GM12878 (cell line): ENCODE results near the gene TRIM56. TPM values are rescaled to one million over a fixed set of nuclear protein-coding genes. Genes with fewer than 3 reads are reported as not detected.

Experiments used
- ATAC-seq: fragments of 200-7000 bp; cut with Tn5 transposase; 3 replicates; pipeline ENCODE4 v1.9.1; 2020; ENCODE audit warnings: mild to moderate bottlenecking, moderate library complexity
- BruUV-seq: library from RNA; stranded (reverse); fragments of 400-500 nt; replicated peaks from 2 replicates; lab custom pipeline; 2021; lab: Mats Ljungman, UMichigan
- CTCF ChIA-PET: fragments of 300-600 bp; sonication (Branson Sonifier 250); formaldehyde crosslinking; extraction: SDS; loops from one replicate; lab custom pipeline; 2021; ENCODE audit warnings: inconsistent platforms; lab: Yijun Ruan, JAX
- POLR2A ChIA-PET: fragments of 350-600 bp; formaldehyde crosslinking; extraction: SDS; loops from one replicate; lab custom pipeline; 2021; ENCODE audit warnings: inconsistent platforms; lab: Charles Lee
- RAD21 ChIA-PET: fragments of 300-600 bp; sonication (Branson Sonifier 250); formaldehyde crosslinking; loops from one replicate; lab custom pipeline; 2023; ENCODE audit warnings: antibody characterized with exemption; ENCODE audit not compliant: unreplicated experiment; lab: Charles Lee
- SMC1A ChIA-PET: fragments of 300-600 bp; sonication (Branson Sonifier 250); formaldehyde crosslinking; loops from one replicate; lab custom pipeline; 2023; ENCODE audit not compliant: unreplicated experiment, uncharacterized antibody; lab: Charles Lee
- DNase-seq: peaks from one replicate; pipeline ENCODE4 v3.0.0-alpha.2; 2011; ENCODE audit warnings: low read depth, low spot score
- FAIRE-seq: peaks from 3 replicates; lab custom pipeline; 2011; peaks lifted over from hg19 to GRCh38; lab: Jason Lieb, UNC
- H2AFZ ChIP-seq: 2 replicates; pipeline ENCODE4 v1.6.0; 2011; ENCODE audit warnings: low read depth, low read length, control low read depth; ENCODE audit not compliant: control insufficient read depth
- H3K27ac ChIP-seq: 2 replicates; pipeline ENCODE4 v1.5.1; 2011; ENCODE audit warnings: control low read depth; ENCODE audit not compliant: control insufficient read depth, insufficient read depth
- H3K27me3 ChIP-seq, 2 experiments: replicated peaks in 1 of 2; 2 replicates each; pipeline versions ENCODE4 v1.6.0 to v1.6.1; 2011; ENCODE audit warnings: low read length in 1 of 2; ENCODE audit not compliant: control insufficient read depth in 2 of 2, insufficient read depth in 2 of 2
- H3K36me3 ChIP-seq, 2 experiments: 2 replicates each; pipeline ENCODE4 v1.5.1; 2011; ENCODE audit warnings: low read length in 1 of 2; ENCODE audit not compliant: control insufficient read depth in 2 of 2, insufficient read depth in 2 of 2
- H3K4me1 ChIP-seq: 2 replicates; pipeline ENCODE4 v1.6.1; 2011; ENCODE audit warnings: mild to moderate bottlenecking, low read length, moderate library complexity, mixed read lengths; ENCODE audit not compliant: control insufficient read depth, insufficient read depth
- H3K4me2 ChIP-seq: 2 replicates; pipeline ENCODE4 v1.6.0; 2011; ENCODE audit warnings: control low read depth; ENCODE audit not compliant: control insufficient read depth, insufficient read depth
- H3K4me3 ChIP-seq: fragments of 200-600 bp; sonication (generic); 2 replicates; pipeline ENCODE4 v1.5.1; 2016
- H3K79me2 ChIP-seq: 2 replicates; pipeline ENCODE4 v1.6.0; 2011; ENCODE audit warnings: low read length; ENCODE audit not compliant: control insufficient read depth, insufficient read depth
- H3K9ac ChIP-seq: 2 replicates; pipeline ENCODE4 v1.8.0; 2011; ENCODE audit warnings: low read length, control low read depth, mixed read lengths; ENCODE audit not compliant: control insufficient read depth, insufficient read depth
- H3K9me3 ChIP-seq: replicated peaks from 3 replicates; pipeline ENCODE4 v1.5.1; 2011; ENCODE audit warnings: mild to moderate bottlenecking, low read length; ENCODE audit not compliant: control insufficient read depth, insufficient read depth
- H4K20me1 ChIP-seq: 2 replicates; pipeline ENCODE4 v1.6.0; 2011; ENCODE audit not compliant: control insufficient read depth, insufficient read depth
- ATF7 ChIP-seq: fragments of 450-650 bp; IDR thresholded peaks from 2 replicates; pipeline ENCODE4 v1.6.1; 2016; ENCODE audit warnings: low read depth, mild to moderate bottlenecking
- CTCF ChIP-seq, 3 experiments: IDR thresholded peaks in 2 of 3; conservative IDR thresholded peaks in 1 of 3; 2 replicates each; pipeline ENCODE4 v1.5.1; 2011; ENCODE audit warnings: low read depth in 3 of 3, low read length in 3 of 3, mild to moderate bottlenecking in 3 of 3, control low read depth in 2 of 3, moderate library complexity in 2 of 3, inconsistent platforms in 1 of 3, mixed read lengths in 1 of 3; ENCODE audit not compliant: control insufficient read depth in 2 of 3, insufficient read depth in 1 of 3; ENCODE audit errors: extremely low read depth in 1 of 3
- DPF2 ChIP-seq: fragments of 450-650 bp; IDR thresholded peaks from 2 replicates; pipeline ENCODE4 v1.6.1; 2017; ENCODE audit warnings: mild to moderate bottlenecking
- FOXM1 ChIP-seq: IDR thresholded peaks from 2 replicates; pipeline ENCODE4 v1.6.1; 2012; ENCODE audit warnings: low read depth, mild to moderate bottlenecking, inconsistent platforms, low read length, moderate library complexity
- IKZF1 ChIP-seq: fragments of 450-650 bp; conservative IDR thresholded peaks from 2 replicates; pipeline ENCODE4 v1.6.1; 2017; ENCODE audit warnings: antibody characterized with exemption, mild to moderate bottlenecking
- MTA2 ChIP-seq: fragments of 450-650 bp; IDR thresholded peaks from 2 replicates; pipeline ENCODE4 v1.6.1; 2016; ENCODE audit warnings: low read depth, mild to moderate bottlenecking, moderate library complexity
- NFXL1 ChIP-seq: fragments of 450-650 bp; IDR thresholded peaks from 2 replicates; pipeline ENCODE4 v1.6.1; 2017; ENCODE audit warnings: antibody characterized with exemption, mild to moderate bottlenecking, borderline replicate concordance
- PKNOX1 ChIP-seq: fragments of 450-650 bp; IDR thresholded peaks from 2 replicates; pipeline ENCODE4 v1.6.1; 2016; ENCODE audit warnings: mild to moderate bottlenecking
- POU2F2 ChIP-seq: IDR thresholded peaks from 3 replicates; pipeline ENCODE4 v1.6.1; 2011; ENCODE audit warnings: low read depth, mild to moderate bottlenecking, low read length, borderline replicate concordance
- RAD51 ChIP-seq: fragments of 450-650 bp; IDR thresholded peaks from 2 replicates; pipeline ENCODE4 v1.6.1; 2016; ENCODE audit warnings: moderate library complexity, mild to moderate bottlenecking, inconsistent platforms
- RBBP5 ChIP-seq: fragments of 200-600 bp; sonication (generic); conservative IDR thresholded peaks from 2 replicates; pipeline ENCODE4 v1.6.1; 2016
- RFX5 ChIP-seq: IDR thresholded peaks from 2 replicates; pipeline ENCODE4 v1.6.1; 2011; ENCODE audit warnings: low read depth, low read length, improper control_type of control experiment
- USF1 ChIP-seq: IDR thresholded peaks from 2 replicates; pipeline ENCODE4 v1.6.1; 2011; ENCODE audit warnings: borderline replicate concordance, low read depth, mild to moderate bottlenecking, moderate library complexity, mixed read lengths, low read length; ENCODE audit not compliant: insufficient read depth; ENCODE audit errors: extremely low read length
- YY1 ChIP-seq: IDR thresholded peaks from 2 replicates; pipeline ENCODE4 v1.6.1; 2011; ENCODE audit warnings: low read depth, mild to moderate bottlenecking, low read length
- WGBS: methylation state at CpG from one replicate; pipeline ENCODE4 v1.1.6; 2016; ENCODE audit warnings: low lambda C conversion rate; ENCODE audit not compliant: insufficient replicate concordance, insufficient coverage; ENCODE audit errors: missing lambda C conversion rate; 5-methylcytosine and 5-hydroxymethylcytosine counted together
- in situ Hi-C: fragments of 300-500 bp; cut with MboI; formaldehyde crosslinking; loops from 9 replicates; pipeline ENCODE4 v1.14.3; 2018; ENCODE audit warnings: mixed read lengths
- intact Hi-C: fragments of 100-400 bp; cut with micrococcal nuclease; formaldehyde crosslinking; loops from one replicate; pipeline ENCODE4 v1.14.2; 2022; ENCODE audit not compliant: unreplicated experiment
- polyA plus RNA-seq, 11 experiments: library from polyadenylated mRNA; depleted of rRNA in 4 of 11; unstranded in 6 of 11; stranded (reverse) in 5 of 11; fragments of >200 nt; fragmentation: Nextera tagmentation in 4 of 11; fragmentation: Illumina TruSeq in 1 of 11; extraction: Ambion mirVana in 4 of 11; extraction: Trizol in 1 of 11; gene quantifications; 1 replicate in 1 of 11; 2 replicates in 10 of 11; pipeline versions ENCODE4 v1.2.1 to v1.2.3, GENCODE V29; 2011 to 2016; ENCODE audit warnings: inconsistent platforms in 2 of 11, missing spikeins in 2 of 11, low read depth in 1 of 11
- total RNA-seq, 4 experiments: library from RNA; depleted of rRNA in 3 of 4; stranded (reverse); fragments of >200 nt in 3 of 4; fragmentation: Illumina TruSeq in 1 of 4; extraction: Trizol in 1 of 4; gene quantifications; 2 replicates each; pipeline versions ENCODE4 v1.2.1 to v1.2.3, GENCODE V29; 2013 to 2021
- TF ChIP-seq, protein P1 (sequence below): IDR thresholded peaks from 2 replicates; pipeline ENCODE4 v1.6.1; 2011; ENCODE audit warnings: low read depth, low read length, improper control_type of control experiment, borderline replicate concordance
- TF ChIP-seq, protein P2 (sequence below): IDR thresholded peaks from 2 replicates; pipeline ENCODE4 v1.6.1; 2012; ENCODE audit warnings: low read depth, low read length, improper control_type of control experiment
- TF ChIP-seq, protein P3 (sequence below): fragments of 450-650 bp; conservative IDR thresholded peaks from 2 replicates; pipeline ENCODE4 v1.6.1; 2017; ENCODE audit warnings: mild to moderate bottlenecking, moderate library complexity

TRIM56 gene
- total and polyA plus RNA-seq, 10 of the 15 experiments (the other 5 are each of a cell fraction or from before 2014, with no cell fraction given), result 3.2 to 37.5 (median 11.8) TPM

DNA sequence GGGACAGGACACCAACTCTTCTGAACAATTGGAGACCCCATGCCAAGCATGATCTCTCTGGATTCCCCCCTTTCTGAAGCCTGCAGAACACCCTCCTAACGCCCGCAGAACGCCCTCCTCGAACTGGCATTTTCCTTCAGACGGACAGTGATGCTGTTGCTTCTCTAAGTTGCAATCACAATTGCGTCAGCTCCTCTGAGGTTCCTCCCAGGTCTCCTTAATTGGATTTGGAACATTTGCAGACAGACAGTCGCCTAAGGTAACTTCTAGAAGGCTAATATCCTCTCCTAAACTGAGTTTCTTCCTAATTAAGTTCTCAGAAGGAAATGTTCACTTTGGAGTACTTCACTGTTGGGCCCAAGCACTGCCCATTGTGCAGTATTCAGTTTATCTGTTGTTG is 21.1 kb downstream of the TRIM56 start:
- FAIRE-seq (no peak), DNase-seq (no peak), ATAC-seq (no peak)
- Histone ChIP-seq H3K4me1 (peaks cover 12% of the 10 kb centered on the region), H3K27me3 (no peaks in the 10 kb centered on the region), H4K20me1 (no peaks in the 10 kb centered on the region), H3K4me2 (no peak overlapping the region), H3K79me2 (no peaks in the 10 kb centered on the region), H3K9me3 (no peaks in the 10 kb centered on the region), H3K27ac (no peak overlapping the region), H2AFZ (no peak overlapping the region), H3K9ac (no peak overlapping the region), H3K36me3 (no peaks in the 10 kb centered on the region), H3K4me3 (no peak overlapping the region)
- SMC1A ChIA-PET, result interaction anchor here (0.7 to 1.0 kb wide), 2 partner anchors 17 to 21 kb away, joined by 3 to 4 read pairs; partner anchors contain the start of gene TRIM56
- RAD21 ChIA-PET, result interaction anchor here (1.6 kb wide), 1 partner anchor 17 kb away, joined by 3 read pairs; no protein-coding TSS in a partner anchor
- CTCF ChIA-PET, result interaction anchor here (1.2 to 3.4 kb wide), 3 partner anchors 29 to 38 kb away, joined by 3 to 11 read pairs (median 4); no protein-coding TSS in a partner anchor
- BruUV-seq, result no TSS peak
- intact Hi-C loops (no loop called here), in situ Hi-C loops (no loop called here)
- POLR2A ChIA-PET, result interaction anchor here (0.6 kb wide), 1 partner anchor 72 kb away, joined by 6 read pairs; no protein-coding TSS in a partner anchor
- WGBS, result 75% methylated on average over 7 of the region's 7 CpGs
- TF ChIP-seq NFXL1, result no peak
- TF ChIP-seq, protein P1, sequence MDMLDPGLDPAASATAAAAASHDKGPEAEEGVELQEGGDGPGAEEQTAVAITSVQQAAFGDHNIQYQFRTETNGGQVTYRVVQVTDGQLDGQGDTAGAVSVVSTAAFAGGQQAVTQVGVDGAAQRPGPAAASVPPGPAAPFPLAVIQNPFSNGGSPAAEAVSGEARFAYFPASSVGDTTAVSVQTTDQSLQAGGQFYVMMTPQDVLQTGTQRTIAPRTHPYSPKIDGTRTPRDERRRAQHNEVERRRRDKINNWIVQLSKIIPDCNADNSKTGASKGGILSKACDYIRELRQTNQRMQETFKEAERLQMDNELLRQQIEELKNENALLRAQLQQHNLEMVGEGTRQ, result no peak
- no peak for TF ChIP-seq USF1
- TF ChIP-seq MTA2, result no peak
- TF ChIP-seq RAD51, result no peak
- no peak for TF ChIP-seq RBBP5
- no peak for TF ChIP-seq RFX5
- TF ChIP-seq POU2F2, result no peak
- TF ChIP-seq DPF2, result no peak
- TF ChIP-seq, protein P2, sequence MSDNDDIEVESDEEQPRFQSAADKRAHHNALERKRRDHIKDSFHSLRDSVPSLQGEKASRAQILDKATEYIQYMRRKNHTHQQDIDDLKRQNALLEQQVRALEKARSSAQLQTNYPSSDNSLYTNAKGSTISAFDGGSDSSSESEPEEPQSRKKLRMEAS, result no peak
- no peak for TF ChIP-seq CTCF (IDR thresholded peaks at IDR 0.05 in 2 of 3, conservative IDR thresholded peaks at IDR 0.05 in 1 of 3; ENCODE audit: control insufficient read depth in 2 of 3, extremely low read depth in 1 of 3, insufficient read depth in 1 of 3, low read depth in 3 of 3, low read length in 3 of 3)
- no peak for TF ChIP-seq YY1
- TF ChIP-seq FOXM1, result no peak
- TF ChIP-seq ATF7, result no peak
- no peak for TF ChIP-seq PKNOX1
- TF ChIP-seq, protein P3, sequence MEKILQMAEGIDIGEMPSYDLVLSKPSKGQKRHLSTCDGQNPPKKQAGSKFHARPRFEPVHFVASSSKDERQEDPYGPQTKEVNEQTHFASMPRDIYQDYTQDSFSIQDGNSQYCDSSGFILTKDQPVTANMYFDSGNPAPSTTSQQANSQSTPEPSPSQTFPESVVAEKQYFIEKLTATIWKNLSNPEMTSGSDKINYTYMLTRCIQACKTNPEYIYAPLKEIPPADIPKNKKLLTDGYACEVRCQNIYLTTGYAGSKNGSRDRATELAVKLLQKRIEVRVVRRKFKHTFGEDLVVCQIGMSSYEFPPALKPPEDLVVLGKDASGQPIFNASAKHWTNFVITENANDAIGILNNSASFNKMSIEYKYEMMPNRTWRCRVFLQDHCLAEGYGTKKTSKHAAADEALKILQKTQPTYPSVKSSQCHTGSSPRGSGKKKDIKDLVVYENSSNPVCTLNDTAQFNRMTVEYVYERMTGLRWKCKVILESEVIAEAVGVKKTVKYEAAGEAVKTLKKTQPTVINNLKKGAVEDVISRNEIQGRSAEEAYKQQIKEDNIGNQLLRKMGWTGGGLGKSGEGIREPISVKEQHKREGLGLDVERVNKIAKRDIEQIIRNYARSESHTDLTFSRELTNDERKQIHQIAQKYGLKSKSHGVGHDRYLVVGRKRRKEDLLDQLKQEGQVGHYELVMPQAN, result no peak
- TF ChIP-seq IKZF1, result no peak
